Lung (tissue), 12 donors: ENCODE results near the gene INTS11. TPM values are rescaled to one million over a fixed set of nuclear protein-coding genes. Genes with fewer than 3 reads are reported as not detected.

Source experiments
- ATAC-seq: fragments of 200-7000 bp; cut with Tn5 transposase; one replicate; pipeline ENCODE4 v1.9.1; 2020; ENCODE audit warnings: moderate number of reproducible peaks; ENCODE audit not compliant: insufficient read depth, low FRiP score
- DNase-seq, 3 donors: peaks; one replicate each; pipeline ENCODE4 v3.0.0-alpha.2; 2013 to 2017
- H3K27ac ChIP-seq, 2 donors: one replicate each; pipeline ENCODE4 v1.5.1; 2013; ENCODE audit warnings: mild to moderate bottlenecking in 2 of 2, moderate library complexity in 2 of 2, control low read depth in 1 of 2, inconsistent platforms in 1 of 2, low read depth in 1 of 2, low read length in 1 of 2
- H3K27me3 ChIP-seq, 3 donors: one replicate each; pipeline ENCODE4 v1.5.1; 2013; ENCODE audit warnings: low read length in 2 of 3; ENCODE audit not compliant: control insufficient read depth in 3 of 3, insufficient read depth in 3 of 3
- H3K36me3 ChIP-seq, 4 donors: one replicate each; pipeline ENCODE4 v1.5.1; 2013; ENCODE audit warnings: low read length in 4 of 4, mild to moderate bottlenecking in 1 of 4, moderate library complexity in 1 of 4; ENCODE audit not compliant: control insufficient read depth in 4 of 4, insufficient read depth in 4 of 4
- H3K4me1 ChIP-seq, 5 donors: one replicate each; pipeline ENCODE4 v1.5.1; 2013; ENCODE audit warnings: low read length in 5 of 5, mild to moderate bottlenecking in 2 of 5, moderate library complexity in 1 of 5; ENCODE audit not compliant: control insufficient read depth in 5 of 5, insufficient read depth in 5 of 5
- H3K4me3 ChIP-seq: one replicate; pipeline ENCODE4 v1.5.1; 2013; ENCODE audit warnings: mild to moderate bottlenecking, control low read depth, moderate library complexity
- H3K9ac ChIP-seq, 2 donors: one replicate each; pipeline ENCODE4 v1.5.1; 2013; ENCODE audit warnings: low read length in 2 of 2, control low read depth in 1 of 2; ENCODE audit not compliant: insufficient read depth in 1 of 2
- H3K9me3 ChIP-seq, 4 donors: one replicate each; pipeline ENCODE4 v1.5.1; 2013; ENCODE audit warnings: low read length in 3 of 4, mild to moderate bottlenecking in 1 of 4, moderate library complexity in 1 of 4; ENCODE audit not compliant: control insufficient read depth in 4 of 4, insufficient read depth in 3 of 4
- WGBS, 2 donors: extraction: QIAGEN DNeasy Blood & Tissue Kit; methylation state at CpG; one replicate each; pipeline ENCODE4 v1.1.7; 2013; 5-methylcytosine and 5-hydroxymethylcytosine counted together
- polyA plus RNA-seq, 2 donors: library from polyadenylated mRNA; stranded (reverse); fragments of 200-250 nt; gene quantifications; one replicate each; pipeline ENCODE4 v1.2.1, GENCODE V29; 2013
- total RNA-seq, 2 donors: library from RNA; depleted of rRNA in 1 of 2; stranded (reverse); fragments of >200 nt in 1 of 2; gene quantifications; one replicate each; pipeline ENCODE4 v1.2.1, GENCODE V29; 2014 to 2021
- TF ChIP-seq, protein P1 (sequence below): IDR thresholded peaks from 2 replicates; pipeline ENCODE4 v1.5.1; 2012; ENCODE audit warnings: mild to moderate bottlenecking; ENCODE audit errors: control extremely low read depth, extremely low read depth
- donor health status: control.
- donor health status: control.
- donor health status: Bipolar disorder and iron deficiency.
- donor health status: healthy.
- donor health status: DM: yes; HTN: yes; CAD: no.

INTS11 gene
- total and polyA plus RNA-seq, 4 donors: 89.8 to 130 (median 96.7) TPM

DNA sequence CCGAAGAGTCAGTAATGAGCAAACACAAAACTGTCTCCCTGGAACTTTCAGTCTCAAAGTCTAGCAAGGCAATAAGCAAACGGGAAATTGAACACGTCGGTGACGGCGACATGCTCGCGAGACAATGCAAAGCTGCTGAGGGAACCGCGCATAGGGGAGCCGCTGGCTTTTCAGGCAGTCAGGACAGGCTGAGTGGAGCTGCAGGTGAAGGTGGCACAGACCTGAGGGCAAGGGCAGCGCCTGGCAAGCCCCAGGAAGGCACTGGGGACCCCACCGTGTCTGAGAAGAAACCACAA is 4.9 kb downstream of the INTS11 start:
- H3K9me3 ChIP-seq: no peaks in the 10 kb centered on the region
- H3K27ac ChIP-seq: no peak overlapping the region

DNA sequence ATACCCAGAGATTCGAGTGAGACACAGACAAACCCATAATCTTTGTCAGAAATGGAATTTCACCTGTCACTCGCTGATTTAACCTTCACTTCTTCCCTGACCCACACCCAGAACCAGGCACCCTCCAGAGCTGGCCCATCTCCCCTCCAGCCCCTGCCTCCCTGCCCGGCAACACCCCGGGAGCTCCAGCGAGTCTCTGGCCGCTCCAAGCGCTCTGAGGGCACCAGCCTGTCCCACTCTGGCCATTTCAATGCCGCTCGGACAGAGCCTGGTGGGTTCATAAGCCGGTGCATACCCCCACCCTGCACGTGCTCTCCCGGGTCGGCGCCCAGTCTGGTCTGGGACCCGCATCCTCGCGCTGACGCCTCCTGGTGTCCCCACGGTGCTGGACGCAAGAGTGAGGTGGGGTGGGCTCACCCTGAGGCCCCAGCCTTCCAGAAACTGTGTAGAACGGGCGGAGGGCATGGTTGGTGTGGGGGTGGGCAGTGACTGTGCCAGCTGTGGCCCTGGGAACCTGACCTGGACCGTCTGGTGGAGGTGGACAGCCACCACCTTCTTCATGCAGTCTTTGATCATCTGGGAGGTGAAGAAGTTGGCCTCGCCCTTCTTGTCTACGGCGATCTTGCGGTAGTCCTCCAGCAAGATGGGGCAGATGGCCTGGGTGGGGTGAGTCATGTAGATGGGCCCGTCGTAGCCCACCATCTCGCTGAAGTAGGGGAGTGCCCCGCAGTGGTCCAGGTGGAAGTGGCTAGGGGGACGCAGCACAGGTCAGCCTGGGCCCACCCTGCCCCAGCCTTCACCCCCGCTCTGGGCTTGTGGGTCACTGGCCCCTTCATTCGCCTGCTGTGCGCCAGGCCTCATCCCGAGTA is 5.4 kb downstream of the INTS11 start:
- 90 to 93% methylated on average over 35 to 36 of the region's 36 CpGs for WGBS, 2 donors
- no peak for DNase-seq
- H3K27ac ChIP-seq: peak overlapping the region in 1 of 2 donors; percentile 78
- H3K9me3 ChIP-seq: no peaks in the 10 kb centered on the region
- no peak overlapping the region for H3K9ac ChIP-seq
- H3K4me1 ChIP-seq: peaks cover 0 to 9% (median 7%) of the 10 kb centered on the region in 5 donors
- peaks cover 0 to 44% (median 16%) of the 10 kb centered on the region in 4 donors for H3K36me3 ChIP-seq
- H3K4me3 ChIP-seq: no peak overlapping the region
- H3K27me3 ChIP-seq: no peaks in the 10 kb centered on the region
- TF ChIP-seq, protein P1, sequence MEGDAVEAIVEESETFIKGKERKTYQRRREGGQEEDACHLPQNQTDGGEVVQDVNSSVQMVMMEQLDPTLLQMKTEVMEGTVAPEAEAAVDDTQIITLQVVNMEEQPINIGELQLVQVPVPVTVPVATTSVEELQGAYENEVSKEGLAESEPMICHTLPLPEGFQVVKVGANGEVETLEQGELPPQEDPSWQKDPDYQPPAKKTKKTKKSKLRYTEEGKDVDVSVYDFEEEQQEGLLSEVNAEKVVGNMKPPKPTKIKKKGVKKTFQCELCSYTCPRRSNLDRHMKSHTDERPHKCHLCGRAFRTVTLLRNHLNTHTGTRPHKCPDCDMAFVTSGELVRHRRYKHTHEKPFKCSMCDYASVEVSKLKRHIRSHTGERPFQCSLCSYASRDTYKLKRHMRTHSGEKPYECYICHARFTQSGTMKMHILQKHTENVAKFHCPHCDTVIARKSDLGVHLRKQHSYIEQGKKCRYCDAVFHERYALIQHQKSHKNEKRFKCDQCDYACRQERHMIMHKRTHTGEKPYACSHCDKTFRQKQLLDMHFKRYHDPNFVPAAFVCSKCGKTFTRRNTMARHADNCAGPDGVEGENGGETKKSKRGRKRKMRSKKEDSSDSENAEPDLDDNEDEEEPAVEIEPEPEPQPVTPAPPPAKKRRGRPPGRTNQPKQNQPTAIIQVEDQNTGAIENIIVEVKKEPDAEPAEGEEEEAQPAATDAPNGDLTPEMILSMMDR: no peak
- ATAC-seq: no peak

More for the DNA sequence above, 4.9 kb downstream of the INTS11 start:
- no peak for ATAC-seq
- Histone ChIP-seq H3K27me3 (no peaks in the 10 kb centered on the region), H3K9ac (no peak overlapping the region), H3K4me1 (peaks cover 0 to 9% (median 7%) of the 10 kb centered on the region in 5 donors), H3K4me3 (no peak overlapping the region), H3K36me3 (peaks cover 0 to 38% (median 14%) of the 10 kb centered on the region in 4 donors)
- WGBS, 2 donors: 85 to 94% methylated on average over 13 of the region's 13 CpGs
- no peak for DNase-seq
- TF ChIP-seq, protein P1: no peak

DNA sequence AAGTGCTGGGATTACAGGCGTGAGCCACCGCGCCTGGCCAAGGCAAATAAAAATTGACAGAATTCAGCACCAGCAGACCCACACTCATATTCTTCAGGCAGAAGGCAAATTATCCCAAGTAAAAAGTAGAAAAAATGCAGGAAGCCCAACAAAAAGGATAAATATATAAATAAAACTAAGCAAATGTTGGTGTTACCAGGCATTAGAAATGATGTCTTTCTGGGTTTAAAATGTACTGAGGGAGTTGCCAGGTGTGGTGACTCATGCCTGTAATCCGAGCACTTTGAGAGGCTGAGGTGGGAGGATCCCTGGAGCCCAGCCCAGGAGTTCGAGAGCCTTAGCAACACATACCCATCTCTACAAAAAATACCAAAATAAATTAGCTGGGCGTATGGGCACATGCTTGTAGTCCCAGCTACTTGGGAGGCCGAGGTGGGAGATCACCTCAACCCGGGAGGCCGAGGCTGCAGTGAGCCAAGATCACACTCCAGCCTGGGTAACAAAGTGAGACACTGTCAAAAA is 6.3 kb downstream of the INTS11 start:
- Histone ChIP-seq H3K4me1 (peaks cover 0 to 7% (median 2%) of the 10 kb centered on the region in 5 donors), H3K4me3 (no peak overlapping the region), H3K9ac (no peak overlapping the region), H3K9me3 (no peaks in the 10 kb centered on the region), H3K27me3 (no peaks in the 10 kb centered on the region), H3K36me3 (peaks cover 0 to 52% (median 16%) of the 10 kb centered on the region in 4 donors), H3K27ac (peak overlapping the region in 1 of 2 donors; percentile 35)
- DNase-seq (peak in 2 of 3 donors; percentile 31 to 49), ATAC-seq (peak; percentile 66)
- TF ChIP-seq, protein P1: no peak
- 67 to 88% methylated on average over 9 of the region's 9 CpGs for WGBS, 2 donors
